Adipocyte (in vitro differentiated cells): Measurements from ENCODE around the gene RBM17.

Source experiments
- DNase-seq: peaks from one replicate; pipeline ENCODE4 v3.0.0-alpha.2; 2015; ENCODE audit warnings: low read depth
- H3K27me3 ChIP-seq: replicated peaks from 2 replicates; pipeline ENCODE4 v1.7.0; 2013; ENCODE audit warnings: mild to moderate bottlenecking, low read length, moderate library complexity; ENCODE audit not compliant: control insufficient read depth, insufficient read depth
- H3K36me3 ChIP-seq: 2 replicates; pipeline ENCODE4 v1.7.0; 2013; ENCODE audit warnings: low read length, mild to moderate bottlenecking, moderate library complexity; ENCODE audit not compliant: control insufficient read depth, insufficient read depth, severe bottlenecking
- H3K4me1 ChIP-seq: 2 replicates; pipeline ENCODE4 v1.7.0; 2013; ENCODE audit warnings: mild to moderate bottlenecking, low read length, moderate library complexity; ENCODE audit not compliant: control insufficient read depth, insufficient read depth
- H3K4me3 ChIP-seq: 2 replicates; pipeline ENCODE4 v1.7.0; 2013; ENCODE audit warnings: mild to moderate bottlenecking, low read length, moderate library complexity
- H3K9ac ChIP-seq: 2 replicates; pipeline ENCODE4 v1.7.0; 2013; ENCODE audit warnings: mild to moderate bottlenecking, low read length, moderate library complexity
- H3K9me3 ChIP-seq: 2 replicates; pipeline ENCODE4 v1.7.0; 2013; ENCODE audit warnings: mild to moderate bottlenecking, low read length, moderate library complexity; ENCODE audit not compliant: control insufficient read depth

The RBM17 gene

DNA sequence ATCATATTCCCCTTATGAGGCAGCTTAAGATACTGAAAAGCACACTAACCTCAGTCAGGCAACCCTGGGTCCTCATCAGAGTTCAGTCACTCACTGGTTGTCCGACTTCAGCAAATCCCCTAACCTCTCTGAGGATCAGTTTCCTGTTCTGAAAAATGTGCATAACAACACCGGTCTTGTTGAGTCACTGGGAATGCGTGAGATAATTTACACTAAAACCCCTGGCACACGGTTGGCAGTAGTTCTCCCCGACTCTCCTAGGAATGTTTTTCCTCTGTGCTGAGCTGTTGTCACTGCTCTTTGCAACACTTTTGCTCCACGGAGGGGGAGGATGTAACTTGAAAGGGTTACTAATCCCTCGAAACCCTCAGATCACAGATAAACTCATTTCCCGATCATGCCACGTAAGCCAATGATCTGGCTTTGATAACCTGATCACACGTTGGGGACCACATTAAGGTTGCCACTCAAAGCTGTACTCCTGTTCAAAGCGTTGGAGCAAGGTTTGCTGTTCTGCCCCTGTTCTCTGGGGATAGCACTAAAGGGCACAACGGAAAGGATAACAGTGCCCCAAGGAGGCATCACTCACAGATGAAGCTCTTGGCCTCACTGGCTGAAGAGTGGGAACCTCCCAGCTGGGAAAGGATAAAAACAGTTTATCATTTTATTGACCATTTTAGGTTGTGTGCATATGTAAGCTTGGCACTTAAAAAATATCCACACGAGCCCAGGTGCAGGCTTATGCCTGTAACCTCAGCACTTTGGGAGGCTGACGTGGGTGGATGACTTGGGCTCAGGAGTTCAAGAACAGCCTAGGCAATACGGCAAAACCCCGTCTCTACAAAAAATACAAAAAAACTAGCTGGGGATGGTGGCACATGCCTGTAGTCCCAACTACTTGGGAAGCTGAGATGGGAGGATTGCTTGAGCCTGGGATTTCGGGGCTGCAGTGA is 5.0 kb upstream of the RBM17 start:
- peak; percentile 16 for DNase-seq
- Histone ChIP-seq H3K4me1 (peaks cover 17% of the 10 kb centered on the region), H3K9ac (no peak overlapping the region), H3K36me3 (no peaks in the 10 kb centered on the region), H3K9me3 (no peaks in the 10 kb centered on the region), H3K27me3 (peaks cover 3% of the 10 kb centered on the region), H3K4me3 (peak overlapping the region; percentile 2)

DNA sequence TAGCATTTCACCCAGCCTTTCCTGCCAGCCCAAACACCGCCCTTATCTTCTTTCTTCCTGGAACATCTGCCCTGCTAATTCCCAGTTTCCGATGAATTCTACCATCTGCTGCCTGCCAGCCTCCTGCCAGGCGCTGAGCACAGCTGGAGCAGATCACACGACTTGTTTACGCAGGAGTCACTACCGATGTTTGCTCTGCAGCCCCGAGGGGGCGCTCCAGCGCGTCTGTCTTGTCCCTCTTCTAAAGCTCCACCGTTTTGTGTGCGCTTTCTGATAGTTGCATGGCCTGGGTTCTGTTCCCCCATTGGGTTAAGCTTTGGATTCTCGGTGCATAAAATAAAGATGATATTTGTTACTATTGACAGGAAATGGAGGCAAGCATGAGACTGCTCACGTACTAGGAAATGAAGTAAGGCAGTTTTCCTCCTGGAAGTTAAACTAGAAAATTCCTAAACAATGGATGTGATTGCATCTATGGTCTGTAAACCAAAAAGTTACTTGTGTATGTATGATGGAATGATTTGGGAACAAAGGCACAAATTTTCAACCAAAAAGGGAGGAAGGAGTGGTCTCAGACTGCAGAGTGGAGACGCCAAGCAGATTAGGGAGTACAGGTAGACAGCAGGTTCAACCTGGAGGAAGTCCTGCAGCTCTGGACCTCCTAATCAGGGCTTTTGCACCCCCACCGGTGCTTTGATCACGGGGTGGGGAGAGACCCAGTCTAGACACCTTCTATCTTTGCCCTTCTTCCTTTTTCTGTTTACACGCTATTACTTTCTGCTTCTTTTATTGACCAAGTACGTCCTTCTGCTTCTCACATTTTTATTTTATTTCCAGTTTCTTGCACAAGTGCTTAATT is 2.2 kb upstream of the RBM17 start:
- H3K9ac ChIP-seq = peak overlapping the region; percentile 62
- H3K4me1 ChIP-seq = peaks cover 33% of the 10 kb centered on the region
- peak; percentile 95 for DNase-seq
- no peaks in the 10 kb centered on the region for H3K9me3 ChIP-seq
- H3K27me3 ChIP-seq = no peaks in the 10 kb centered on the region
- peak overlapping the region; percentile 59 for H3K4me3 ChIP-seq
- no peaks in the 10 kb centered on the region for H3K36me3 ChIP-seq

DNA sequence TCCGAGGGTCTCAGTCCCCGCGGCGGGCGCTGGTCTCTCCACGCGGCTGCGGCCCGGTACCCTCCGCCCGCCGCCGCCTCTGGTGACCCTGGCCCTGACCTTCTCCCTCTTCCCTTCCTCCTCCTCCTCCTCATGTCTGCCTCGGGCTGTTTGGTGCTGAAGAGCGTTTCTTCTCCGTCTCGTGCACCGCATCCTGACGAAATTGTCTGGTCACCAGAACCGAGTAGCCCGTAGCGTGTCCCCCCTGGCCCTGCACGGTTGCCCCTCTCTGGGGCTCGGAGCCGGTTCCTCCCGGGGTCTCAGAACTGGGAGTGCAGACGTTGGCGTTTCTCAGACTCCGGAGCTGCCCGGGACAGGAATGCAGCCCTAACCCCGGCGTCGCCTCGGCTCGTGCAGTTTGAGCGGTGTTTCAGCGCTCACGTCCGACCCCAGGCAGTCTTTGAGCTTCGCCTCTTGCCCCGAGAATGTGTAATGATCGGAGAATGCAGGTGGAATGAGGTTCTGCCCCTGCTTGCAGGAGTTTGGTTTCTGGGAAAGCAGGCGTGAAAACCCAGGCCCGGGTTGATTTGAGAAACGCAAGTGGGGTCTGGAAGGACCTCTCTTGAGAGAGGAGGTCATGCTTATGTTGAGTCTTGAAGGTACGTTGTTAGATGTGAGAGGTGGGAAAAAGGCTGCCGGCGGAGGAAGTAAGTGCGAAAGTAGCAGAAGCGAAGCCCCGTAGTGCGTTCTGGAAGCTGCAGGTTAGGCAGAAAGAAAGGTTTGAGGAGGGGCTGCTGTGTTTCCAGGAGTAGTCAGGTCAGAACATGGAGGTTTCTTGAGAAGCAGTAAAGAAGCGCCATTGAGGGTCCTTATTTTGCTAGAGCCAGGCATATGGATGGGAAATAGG is 743 bp downstream of the RBM17 start:
- H3K9me3 ChIP-seq = no peaks in the 10 kb centered on the region
- H3K36me3 ChIP-seq = no peaks in the 10 kb centered on the region
- no peaks in the 10 kb centered on the region for H3K27me3 ChIP-seq
- peaks cover 36% of the 10 kb centered on the region for H3K4me1 ChIP-seq
- H3K9ac ChIP-seq = peak overlapping the region; percentile 97
- DNase-seq = peak; percentile 55
- peak overlapping the region; percentile 98 for H3K4me3 ChIP-seq

DNA sequence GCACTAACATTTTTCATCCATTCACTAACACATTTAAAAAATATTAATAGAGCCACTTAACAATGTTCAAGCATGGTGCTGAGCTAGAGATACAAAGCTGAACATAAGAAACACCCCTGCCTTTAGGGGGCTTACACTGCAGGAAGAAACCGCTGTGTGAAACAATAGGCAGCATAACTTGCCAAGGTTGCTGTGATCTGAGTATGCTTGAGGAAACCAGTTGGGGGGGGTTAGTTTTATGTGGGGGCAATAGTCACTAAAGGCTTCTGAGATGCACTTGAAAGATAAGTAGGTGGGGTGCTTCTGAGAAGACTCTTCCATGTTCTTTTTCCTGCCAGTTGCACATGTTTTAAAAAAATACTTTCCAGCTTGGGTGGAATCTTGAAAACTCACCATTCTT is 2.8 kb downstream of the RBM17 start:
- no peak for DNase-seq
- H3K36me3 ChIP-seq = no peaks in the 10 kb centered on the region
- peaks cover 42% of the 10 kb centered on the region for H3K4me1 ChIP-seq
- no peaks in the 10 kb centered on the region for H3K27me3 ChIP-seq
- no peak overlapping the region for H3K9ac ChIP-seq
- H3K9me3 ChIP-seq = no peaks in the 10 kb centered on the region
- no peak overlapping the region for H3K4me3 ChIP-seq

DNA sequence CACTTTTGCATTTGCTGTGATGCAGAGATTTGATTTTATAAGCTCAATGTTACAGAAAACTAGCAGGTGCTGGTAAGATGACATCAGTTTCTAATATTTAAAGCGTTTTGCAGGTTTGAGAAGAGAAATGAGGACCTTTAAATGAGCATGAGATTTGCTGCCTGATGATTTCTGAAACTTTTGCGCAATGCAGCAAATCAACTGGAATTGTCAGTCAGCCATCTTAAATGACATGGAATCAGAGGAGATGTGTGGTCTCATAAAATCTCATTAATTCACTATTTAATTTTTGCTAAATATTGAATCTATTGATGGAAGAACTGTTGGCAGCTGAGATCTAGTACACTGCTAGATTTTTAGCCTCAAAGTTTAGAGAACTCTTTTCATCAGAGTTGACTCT is 3.9 kb downstream of the RBM17 start:
- Histone ChIP-seq H3K36me3 (peaks cover 8% of the 10 kb centered on the region), H3K9ac (no peak overlapping the region), H3K4me3 (no peak overlapping the region), H3K27me3 (no peaks in the 10 kb centered on the region), H3K4me1 (peaks cover 42% of the 10 kb centered on the region), H3K9me3 (no peaks in the 10 kb centered on the region)
- no peak for DNase-seq

DNA sequence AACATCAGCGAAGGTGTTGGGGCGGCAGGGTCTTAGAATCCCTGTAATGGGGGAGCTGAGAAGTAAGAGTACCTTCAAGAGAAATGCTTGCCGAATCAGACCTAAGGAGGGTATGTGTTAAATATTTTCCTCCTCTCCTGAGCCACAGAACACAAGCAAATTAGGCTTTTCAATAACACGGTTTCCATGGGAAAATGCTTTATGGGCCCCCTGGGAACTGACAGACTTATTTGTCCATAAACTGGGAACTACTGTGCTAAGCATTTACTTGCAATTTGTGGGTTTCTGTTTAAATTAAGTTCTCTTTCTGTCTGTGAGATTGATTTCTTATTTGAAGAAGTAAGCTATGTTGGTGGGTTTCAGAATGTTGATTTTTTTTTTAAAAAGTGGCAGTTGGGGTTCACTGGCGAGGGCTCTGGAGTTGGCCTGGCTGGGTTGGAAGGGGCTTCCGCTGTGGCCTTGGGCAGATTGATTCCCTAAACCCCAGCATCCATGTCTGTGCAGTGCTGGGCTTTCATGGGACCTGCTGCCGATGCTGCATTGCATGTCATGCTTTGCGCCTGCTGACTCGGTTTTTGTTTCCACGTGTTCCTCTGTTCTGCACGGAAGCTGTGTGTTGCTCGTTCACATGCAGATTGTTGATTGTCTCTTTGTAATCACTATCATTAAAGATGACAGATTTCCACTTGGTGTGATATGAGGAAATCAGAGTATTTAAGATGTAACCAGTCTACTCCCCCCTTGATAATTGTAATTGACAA is 7.2 kb downstream of the RBM17 start:
- Histone ChIP-seq H3K4me3 (no peak overlapping the region), H3K36me3 (peaks cover 25% of the 10 kb centered on the region), H3K27me3 (no peaks in the 10 kb centered on the region), H3K4me1 (peaks cover 30% of the 10 kb centered on the region), H3K9me3 (no peaks in the 10 kb centered on the region), H3K9ac (no peak overlapping the region)
- no peak for DNase-seq

DNA sequence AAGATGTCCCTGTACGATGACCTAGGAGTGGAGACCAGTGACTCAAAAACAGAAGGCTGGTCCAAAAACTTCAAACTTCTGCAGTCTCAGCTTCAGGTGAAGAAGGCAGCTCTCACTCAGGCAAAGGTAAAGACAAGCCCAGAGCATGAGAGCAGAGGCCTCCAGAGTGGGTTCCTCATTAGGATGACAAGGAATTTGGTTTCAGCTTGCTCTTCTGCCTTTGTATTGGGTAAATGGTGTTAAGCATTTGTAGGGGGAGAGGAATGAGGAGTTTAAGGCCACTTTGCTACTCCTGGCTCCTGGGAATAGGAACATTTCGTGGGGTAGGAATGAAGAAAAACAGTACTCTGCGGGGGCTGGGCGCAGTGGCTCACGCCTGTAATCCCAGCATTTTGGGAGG is 8.2 kb downstream of the RBM17 start:
- peaks cover 36% of the 10 kb centered on the region for H3K36me3 ChIP-seq

DNA sequence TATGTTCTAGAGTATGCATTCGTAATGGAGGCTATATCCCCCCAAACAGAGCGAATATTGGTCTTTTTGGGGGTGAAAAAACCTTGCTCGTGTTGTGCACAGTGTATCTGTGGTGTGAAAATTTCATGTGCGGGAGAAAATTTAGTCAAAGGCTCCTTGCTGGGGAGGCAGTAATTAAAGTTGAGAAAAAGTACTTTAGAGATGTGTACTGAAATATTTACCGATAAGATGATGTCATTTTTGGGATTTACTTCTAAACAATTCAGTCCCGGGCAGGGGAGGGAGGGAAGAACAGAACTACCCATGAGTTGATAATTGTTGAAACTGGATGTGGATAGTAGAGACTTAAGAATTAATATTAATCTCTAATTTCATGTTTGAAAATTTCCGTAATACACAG is 9.3 kb downstream of the RBM17 start:
- no peak for DNase-seq
- Histone ChIP-seq H3K36me3 (peaks cover 47% of the 10 kb centered on the region), H3K9ac (no peak overlapping the region), H3K27me3 (no peaks in the 10 kb centered on the region), H3K9me3 (no peaks in the 10 kb centered on the region), H3K4me3 (no peak overlapping the region), H3K4me1 (peaks cover 13% of the 10 kb centered on the region)

More for the DNA sequence above, 8.2 kb downstream of the RBM17 start:
- no peaks in the 10 kb centered on the region for H3K27me3 ChIP-seq
- H3K9ac ChIP-seq = no peak overlapping the region
- H3K4me1 ChIP-seq = peaks cover 21% of the 10 kb centered on the region
- H3K4me3 ChIP-seq = no peak overlapping the region
- DNase-seq = no peak
- H3K9me3 ChIP-seq = no peaks in the 10 kb centered on the region

DNA sequence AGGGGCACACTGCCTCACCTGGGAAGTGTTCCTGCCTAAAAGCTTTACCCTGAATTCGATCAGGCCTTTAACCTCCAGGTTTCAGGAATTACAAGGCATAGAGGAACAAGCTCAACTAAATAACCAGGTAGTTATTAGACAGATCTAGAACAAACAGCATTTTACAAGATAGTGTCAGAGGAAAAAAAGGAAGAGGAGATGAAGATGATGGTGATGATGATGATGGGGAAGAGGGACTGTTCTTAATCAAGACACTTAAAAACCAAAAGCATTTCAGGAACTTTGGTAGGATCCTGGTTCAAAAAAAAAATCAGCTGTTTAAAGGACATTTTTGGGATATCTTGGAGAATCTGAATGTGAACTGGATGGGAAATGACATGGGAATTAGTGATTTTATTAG is 11.5 kb downstream of the RBM17 start:
- no peak for DNase-seq
- Histone ChIP-seq H3K36me3 (peaks cover 67% of the 10 kb centered on the region), H3K4me3 (no peak overlapping the region), H3K9me3 (no peaks in the 10 kb centered on the region), H3K27me3 (no peaks in the 10 kb centered on the region), H3K9ac (no peak overlapping the region), H3K4me1 (peaks cover 10% of the 10 kb centered on the region)

DNA sequence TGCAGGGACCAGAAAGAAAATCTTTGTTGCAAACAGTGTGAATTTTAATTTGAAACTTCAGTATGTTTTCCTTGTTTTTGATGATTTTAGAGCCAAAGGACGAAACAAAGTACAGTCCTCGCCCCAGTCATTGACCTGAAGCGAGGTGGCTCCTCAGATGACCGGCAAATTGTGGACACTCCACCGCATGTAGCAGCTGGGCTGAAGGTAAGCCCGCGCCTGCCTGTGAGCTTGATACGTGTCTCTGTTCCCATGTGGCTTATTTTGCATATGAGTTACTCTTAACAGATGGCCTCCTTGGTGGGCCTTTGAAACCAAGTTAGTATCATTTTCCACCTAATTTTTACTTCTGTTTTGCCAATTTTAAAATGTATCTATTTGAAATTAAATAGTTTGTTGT is 12.3 kb downstream of the RBM17 start:
- no peaks in the 10 kb centered on the region for H3K27me3 ChIP-seq
- peaks cover 3% of the 10 kb centered on the region for H3K4me1 ChIP-seq
- no peak overlapping the region for H3K9ac ChIP-seq
- no peaks in the 10 kb centered on the region for H3K9me3 ChIP-seq
- H3K36me3 ChIP-seq = peaks cover 73% of the 10 kb centered on the region
- DNase-seq = no peak
- H3K4me3 ChIP-seq = no peak overlapping the region
